ENCODE measurements around the gene FPR3. TPM values are rescaled to one million over a fixed set of nuclear protein-coding genes. Genes with fewer than 3 reads are reported as not detected.

FPR3 gene
- total RNA-seq, 1 donor from 2014 or later = 4.2 TPM

- H3K9me3 ChIP-seq = no peaks in the 10 kb centered on the region
- H3K27me3 ChIP-seq = no peaks in the 10 kb centered on the region
- no peak for TF ChIP-seq POLR2AphosphoS5 (IDR thresholded peaks at IDR 0.05; ENCODE audit: insufficient read depth in 1 of 2, low read depth in 1 of 2)
- TF ChIP-seq POLR2A (IDR thresholded peaks at IDR 0.05) = no peak
- intact Hi-C loops (cut with DNase I) = no loop called here
- H3K27ac ChIP-seq = no peak overlapping the region
- no peak overlapping the region for H3K4me3 ChIP-seq
- H3K36me3 ChIP-seq = no peaks in the 10 kb centered on the region
- DNase-seq (ENCODE audit: extremely low spot score in 2 of 2) = no peak
- H3K4me1 ChIP-seq = peaks cover 12% of the 10 kb centered on the region
These were observed 2.5 kb downstream of the FPR3 start for GRCh38 chr19:51797480-51797879.

DNA sequence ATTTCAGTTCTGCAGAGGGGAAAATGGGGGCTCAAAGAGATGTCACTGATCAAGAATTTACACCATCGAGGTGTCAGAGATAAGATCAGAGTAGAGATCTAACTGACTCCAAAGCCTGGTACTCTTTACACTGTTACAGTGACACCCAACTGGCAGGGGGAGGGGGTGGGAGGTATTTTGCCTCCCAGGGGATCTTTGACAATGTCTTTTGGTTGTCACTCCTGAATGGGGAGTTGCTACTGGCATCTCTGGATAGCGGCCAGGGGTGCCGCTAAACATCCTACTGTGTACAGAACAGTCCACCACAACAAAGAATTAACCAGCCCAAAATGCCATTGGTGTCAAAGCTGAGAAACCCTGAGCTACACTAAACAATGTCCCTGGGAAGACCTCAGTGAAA is 3.1 kb downstream of the FPR3 start:
- no peak for DNase-seq (ENCODE audit: extremely low spot score in 2 of 2)
- H3K27ac ChIP-seq = no peak overlapping the region
- intact Hi-C loops (cut with DNase I) = no loop called here

DNA sequence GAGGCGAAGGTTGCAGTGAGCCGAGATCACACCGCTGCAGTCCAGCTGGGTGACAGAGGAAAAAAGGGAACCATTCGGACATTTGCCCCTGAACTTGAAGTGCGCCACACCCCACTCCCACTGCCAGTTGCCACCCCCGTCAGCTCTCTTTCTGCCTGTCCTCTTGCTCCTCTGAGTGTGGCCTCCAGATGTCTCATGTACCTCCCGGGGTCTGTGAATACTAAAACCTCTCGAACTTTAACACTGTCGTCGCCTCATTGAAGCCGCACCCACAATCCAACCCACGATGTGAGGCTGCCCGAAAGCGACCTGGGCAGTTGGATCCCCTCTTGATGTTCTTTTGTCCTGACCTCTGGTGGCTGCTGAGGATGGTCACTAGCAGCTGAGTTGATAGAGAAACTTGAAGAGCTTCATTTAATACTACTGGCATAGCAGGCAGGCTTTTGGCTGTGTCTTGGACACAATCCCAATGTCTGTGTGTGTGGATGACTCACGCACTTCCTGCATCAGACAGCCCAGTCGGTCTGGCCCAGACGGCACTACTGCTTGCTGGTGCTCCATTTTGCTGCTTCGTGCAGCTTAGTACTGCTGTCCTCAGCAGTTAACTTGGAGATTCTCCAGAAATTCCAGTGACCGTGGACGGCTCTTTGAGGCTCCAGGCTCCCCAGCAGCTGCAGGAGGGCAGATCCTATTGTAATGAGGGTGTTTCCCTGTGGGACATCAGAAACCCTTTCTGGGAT is 4.2 kb downstream of the FPR3 start:
- H3K27me3 ChIP-seq = no peaks in the 10 kb centered on the region
- TF ChIP-seq, protein P1, sequence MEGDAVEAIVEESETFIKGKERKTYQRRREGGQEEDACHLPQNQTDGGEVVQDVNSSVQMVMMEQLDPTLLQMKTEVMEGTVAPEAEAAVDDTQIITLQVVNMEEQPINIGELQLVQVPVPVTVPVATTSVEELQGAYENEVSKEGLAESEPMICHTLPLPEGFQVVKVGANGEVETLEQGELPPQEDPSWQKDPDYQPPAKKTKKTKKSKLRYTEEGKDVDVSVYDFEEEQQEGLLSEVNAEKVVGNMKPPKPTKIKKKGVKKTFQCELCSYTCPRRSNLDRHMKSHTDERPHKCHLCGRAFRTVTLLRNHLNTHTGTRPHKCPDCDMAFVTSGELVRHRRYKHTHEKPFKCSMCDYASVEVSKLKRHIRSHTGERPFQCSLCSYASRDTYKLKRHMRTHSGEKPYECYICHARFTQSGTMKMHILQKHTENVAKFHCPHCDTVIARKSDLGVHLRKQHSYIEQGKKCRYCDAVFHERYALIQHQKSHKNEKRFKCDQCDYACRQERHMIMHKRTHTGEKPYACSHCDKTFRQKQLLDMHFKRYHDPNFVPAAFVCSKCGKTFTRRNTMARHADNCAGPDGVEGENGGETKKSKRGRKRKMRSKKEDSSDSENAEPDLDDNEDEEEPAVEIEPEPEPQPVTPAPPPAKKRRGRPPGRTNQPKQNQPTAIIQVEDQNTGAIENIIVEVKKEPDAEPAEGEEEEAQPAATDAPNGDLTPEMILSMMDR (IDR thresholded peaks at IDR 0.05) = no peak
- peak in 1 of 2 donors; percentile 22 for TF ChIP-seq POLR2A (IDR thresholded peaks at IDR 0.05)
- TF ChIP-seq POLR2AphosphoS5 (IDR thresholded peaks at IDR 0.05; ENCODE audit: insufficient read depth in 1 of 2, low read depth in 1 of 2) = peak; percentile 24 to 71
- peak overlapping the region; percentile 9 to 23 for H3K4me3 ChIP-seq
- H3K4me1 ChIP-seq = peaks cover 12% of the 10 kb centered on the region
- peak in 1 of 2 donors; percentile 89 for DNase-seq (ENCODE audit: extremely low spot score in 2 of 2)
- H3K27ac ChIP-seq = peak overlapping the region; percentile 68
- intact Hi-C loops (cut with DNase I) = no loop called here
- no peaks in the 10 kb centered on the region for H3K36me3 ChIP-seq
- H3K9me3 ChIP-seq = no peaks in the 10 kb centered on the region

More for the DNA sequence above, 3.1 kb downstream of the FPR3 start:
- H3K9me3 ChIP-seq = no peaks in the 10 kb centered on the region
- peaks cover 12% of the 10 kb centered on the region for H3K4me1 ChIP-seq
- TF ChIP-seq, protein P1 (IDR thresholded peaks at IDR 0.05) = no peak
- TF ChIP-seq POLR2AphosphoS5 (IDR thresholded peaks at IDR 0.05; ENCODE audit: insufficient read depth in 1 of 2, low read depth in 1 of 2) = no peak
- no peak for TF ChIP-seq POLR2A (IDR thresholded peaks at IDR 0.05)
- no peak overlapping the region for H3K4me3 ChIP-seq
- no peaks in the 10 kb centered on the region for H3K27me3 ChIP-seq
- no peaks in the 10 kb centered on the region for H3K36me3 ChIP-seq

- no peaks in the 10 kb centered on the region for H3K27me3 ChIP-seq
- no peaks in the 10 kb centered on the region for H3K36me3 ChIP-seq
- TF ChIP-seq, protein P1 (IDR thresholded peaks at IDR 0.05) = no peak
- TF ChIP-seq POLR2A (IDR thresholded peaks at IDR 0.05) (no peak), POLR2AphosphoS5 (IDR thresholded peaks at IDR 0.05; ENCODE audit: insufficient read depth in 1 of 2, low read depth in 1 of 2) (no peak)
- intact Hi-C loops (cut with DNase I) = no loop called here
- DNase-seq (ENCODE audit: extremely low spot score in 2 of 2) = no peak
- H3K4me1 ChIP-seq = peaks cover 12% of the 10 kb centered on the region
- no peaks in the 10 kb centered on the region for H3K9me3 ChIP-seq
- H3K4me3 ChIP-seq = peak overlapping the region in 1 of 2 donors; percentile 23
- peak overlapping the region; percentile 68 for H3K27ac ChIP-seq
These were observed 5.0 kb downstream of the FPR3 start for GRCh38 chr19:51799774-51800472.

DNA sequence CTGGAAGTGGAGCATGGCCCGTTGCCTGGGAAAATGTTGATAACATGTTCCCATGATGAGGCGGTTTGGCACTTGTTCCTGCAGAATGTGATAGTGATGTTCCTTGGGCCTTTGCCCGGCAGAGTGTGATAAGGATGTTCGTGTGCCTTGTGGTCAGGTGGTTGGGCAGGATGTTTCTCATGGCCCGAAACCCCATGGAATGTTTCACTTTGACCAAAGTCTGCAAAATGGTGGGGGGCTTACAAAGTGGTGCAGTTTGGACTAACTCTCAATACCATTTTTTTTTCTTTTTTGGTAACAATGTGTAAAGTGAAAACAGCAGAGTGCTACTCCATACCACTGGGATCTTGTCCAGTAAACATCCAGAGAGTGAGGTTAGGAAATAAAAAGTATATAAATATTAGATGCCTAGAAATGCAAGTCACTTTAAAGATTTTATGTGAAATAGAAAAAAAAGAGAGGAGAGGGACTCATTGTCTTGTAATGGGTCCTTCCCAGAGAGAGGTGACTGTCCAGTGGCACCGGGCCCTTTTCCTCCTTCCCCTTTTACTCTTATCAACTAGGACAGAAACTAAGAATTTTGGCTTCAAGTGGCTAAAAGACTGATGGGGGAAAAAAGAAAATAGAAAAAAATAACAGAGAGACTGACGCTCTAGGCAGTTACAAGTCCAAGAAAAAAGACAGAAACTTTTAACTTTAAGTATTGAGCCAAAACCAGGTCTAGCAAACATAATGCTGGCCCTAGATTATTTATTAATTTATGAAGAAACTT is 5.7 kb downstream of the FPR3 start:
- TF ChIP-seq POLR2AphosphoS5 (IDR thresholded peaks at IDR 0.05; ENCODE audit: insufficient read depth in 1 of 2, low read depth in 1 of 2) (no peak), POLR2A (IDR thresholded peaks at IDR 0.05) (no peak)
- TF ChIP-seq, protein P1 (IDR thresholded peaks at IDR 0.05) = no peak
- Histone ChIP-seq H3K4me1 (peaks cover 12% of the 10 kb centered on the region), H3K27ac (no peak overlapping the region), H3K27me3 (no peaks in the 10 kb centered on the region), H3K9me3 (no peaks in the 10 kb centered on the region), H3K4me3 (no peak overlapping the region), H3K36me3 (no peaks in the 10 kb centered on the region)
- no peak for DNase-seq (ENCODE audit: extremely low spot score in 2 of 2)
- intact Hi-C loops (cut with DNase I) = no loop called here
